HepG2 (cell line): Measurements from ENCODE around the gene ARL11. TPM values are rescaled to one million over a fixed set of nuclear protein-coding genes. Genes with fewer than 3 reads are reported as not detected.

Source experiments
- MLLT10 ChIP-seq: sonication (generic); formaldehyde crosslinking; IDR thresholded peaks from 2 replicates; pipeline ENCODE4 v1.4.0; 2020; ENCODE audit warnings: missing genetic modification reagents
- SOX13 ChIP-seq, 3 experiments: fragments of 450-650 bp in 1 of 3; sonication (generic) in 1 of 3; formaldehyde crosslinking in 1 of 3; IDR thresholded peaks in 2 of 3; conservative IDR thresholded peaks in 1 of 3; 2 replicates each; pipeline versions ENCODE4 v1.5.0 to v1.6.1; 2016 to 2020; ENCODE audit warnings: antibody characterized with exemption in 1 of 3, mild to moderate bottlenecking in 1 of 3, missing compliant biosample characterization in 1 of 3, missing genetic modification reagents in 1 of 3, moderate library complexity in 1 of 3
- TP53 ChIP-seq: sonication (generic); formaldehyde crosslinking; conservative IDR thresholded peaks from 2 replicates; pipeline ENCODE4 v1.4.0; 2020; ENCODE audit warnings: missing genetic modification reagents
- ZNF143 ChIP-seq: sonication (generic); formaldehyde crosslinking; IDR thresholded peaks from 2 replicates; pipeline ENCODE4 v1.4.0; 2020; ENCODE audit warnings: missing genetic modification reagents
- polyA plus RNA-seq, 8 experiments: library from polyadenylated mRNA; depleted of rRNA in 3 of 8; stranded (reverse) in 7 of 8; unstranded in 1 of 8; fragments of >200 nt; fragmentation: Illumina TruSeq in 4 of 8; extraction: Trizol in 4 of 8; gene quantifications; 2 replicates each; pipeline versions ENCODE4 v1.2.1 to v1.2.3, GENCODE V29; 2011 to 2016; ENCODE audit warnings: low read depth in 4 of 8, missing spikeins in 1 of 8, mixed read lengths in 1 of 8; ENCODE audit not compliant: insufficient read depth in 1 of 8
- total RNA-seq, 5 experiments: library from RNA; depleted of rRNA; stranded (reverse); fragments of >200 nt; fragmentation: Illumina TruSeq; extraction: Trizol; gene quantifications; 2 replicates each; pipeline ENCODE4 v1.2.3, GENCODE V29; 2016; ENCODE audit warnings: low read depth in 1 of 5
- TF ChIP-seq, protein P1 (sequence below): sonication (generic); formaldehyde crosslinking; IDR thresholded peaks from 2 replicates; pipeline ENCODE4 v1.4.0; 2020; ENCODE audit warnings: missing genetic modification reagents
- TF ChIP-seq, protein P2 (sequence below): sonication (generic); formaldehyde crosslinking; IDR thresholded peaks from 2 replicates; pipeline ENCODE4 v1.4.0; 2020; ENCODE audit warnings: missing genetic modification reagents
- TF ChIP-seq, protein P3 (sequence below): sonication (generic); formaldehyde crosslinking; IDR thresholded peaks from 2 replicates; pipeline ENCODE4 v1.4.0; 2020; ENCODE audit warnings: missing genetic modification reagents, borderline replicate concordance

ARL11 gene
- total and polyA plus RNA-seq, 2 of the 13 experiments (the other 11 are each of a cell fraction or from before 2014, with no cell fraction given) = 0.04 to 0.22 TPM

DNA sequence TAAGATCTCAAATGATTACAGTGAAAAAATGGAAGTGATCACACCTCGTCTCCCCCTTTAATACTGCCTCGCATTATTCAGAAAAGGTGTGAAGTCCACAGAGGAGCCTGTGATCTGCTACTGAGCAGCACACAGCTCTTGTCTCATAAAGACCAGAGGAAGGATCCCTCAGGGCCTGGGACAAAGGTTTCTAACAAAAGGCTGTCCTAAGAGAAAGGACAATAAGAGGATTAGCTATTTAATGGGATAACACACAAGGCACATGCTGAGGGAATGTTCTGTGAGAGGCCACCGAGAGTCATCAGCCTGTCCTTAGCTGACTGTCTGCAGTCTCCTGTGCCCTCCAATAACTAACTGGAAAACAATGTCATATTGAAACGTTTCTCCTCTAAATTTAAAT, 36.3 kb downstream of the ARL11 start (continued):
- TF ChIP-seq, protein P1, sequence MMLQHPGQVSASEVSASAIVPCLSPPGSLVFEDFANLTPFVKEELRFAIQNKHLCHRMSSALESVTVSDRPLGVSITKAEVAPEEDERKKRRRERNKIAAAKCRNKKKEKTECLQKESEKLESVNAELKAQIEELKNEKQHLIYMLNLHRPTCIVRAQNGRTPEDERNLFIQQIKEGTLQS (CRISPR knock-in tag) = no peak
- TF ChIP-seq, protein P2, sequence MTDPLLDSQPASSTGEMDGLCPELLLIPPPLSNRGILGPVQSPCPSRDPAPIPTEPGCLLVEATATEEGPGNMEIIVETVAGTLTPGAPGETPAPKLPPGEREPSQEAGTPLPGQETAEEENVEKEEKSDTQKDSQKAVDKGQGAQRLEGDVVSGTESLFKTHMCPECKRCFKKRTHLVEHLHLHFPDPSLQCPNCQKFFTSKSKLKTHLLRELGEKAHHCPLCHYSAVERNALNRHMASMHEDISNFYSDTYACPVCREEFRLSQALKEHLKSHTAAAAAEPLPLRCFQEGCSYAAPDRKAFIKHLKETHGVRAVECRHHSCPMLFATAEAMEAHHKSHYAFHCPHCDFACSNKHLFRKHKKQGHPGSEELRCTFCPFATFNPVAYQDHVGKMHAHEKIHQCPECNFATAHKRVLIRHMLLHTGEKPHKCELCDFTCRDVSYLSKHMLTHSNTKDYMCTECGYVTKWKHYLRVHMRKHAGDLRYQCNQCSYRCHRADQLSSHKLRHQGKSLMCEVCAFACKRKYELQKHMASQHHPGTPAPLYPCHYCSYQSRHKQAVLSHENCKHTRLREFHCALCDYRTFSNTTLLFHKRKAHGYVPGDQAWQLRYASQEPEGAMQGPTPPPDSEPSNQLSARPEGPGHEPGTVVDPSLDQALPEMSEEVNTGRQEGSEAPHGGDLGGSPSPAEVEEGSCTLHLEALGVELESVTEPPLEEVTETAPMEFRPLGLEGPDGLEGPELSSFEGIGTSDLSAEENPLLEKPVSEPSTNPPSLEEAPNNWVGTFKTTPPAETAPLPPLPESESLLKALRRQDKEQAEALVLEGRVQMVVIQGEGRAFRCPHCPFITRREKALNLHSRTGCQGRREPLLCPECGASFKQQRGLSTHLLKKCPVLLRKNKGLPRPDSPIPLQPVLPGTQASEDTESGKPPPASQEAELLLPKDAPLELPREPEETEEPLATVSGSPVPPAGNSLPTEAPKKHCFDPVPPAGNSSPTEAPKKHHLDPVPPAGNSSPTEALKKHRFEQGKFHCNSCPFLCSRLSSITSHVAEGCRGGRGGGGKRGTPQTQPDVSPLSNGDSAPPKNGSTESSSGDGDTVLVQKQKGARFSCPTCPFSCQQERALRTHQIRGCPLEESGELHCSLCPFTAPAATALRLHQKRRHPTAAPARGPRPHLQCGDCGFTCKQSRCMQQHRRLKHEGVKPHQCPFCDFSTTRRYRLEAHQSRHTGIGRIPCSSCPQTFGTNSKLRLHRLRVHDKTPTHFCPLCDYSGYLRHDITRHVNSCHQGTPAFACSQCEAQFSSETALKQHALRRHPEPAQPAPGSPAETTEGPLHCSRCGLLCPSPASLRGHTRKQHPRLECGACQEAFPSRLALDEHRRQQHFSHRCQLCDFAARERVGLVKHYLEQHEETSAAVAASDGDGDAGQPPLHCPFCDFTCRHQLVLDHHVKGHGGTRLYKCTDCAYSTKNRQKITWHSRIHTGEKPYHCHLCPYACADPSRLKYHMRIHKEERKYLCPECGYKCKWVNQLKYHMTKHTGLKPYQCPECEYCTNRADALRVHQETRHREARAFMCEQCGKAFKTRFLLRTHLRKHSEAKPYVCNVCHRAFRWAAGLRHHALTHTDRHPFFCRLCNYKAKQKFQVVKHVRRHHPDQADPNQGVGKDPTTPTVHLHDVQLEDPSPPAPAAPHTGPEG (CRISPR knock-in tag) = no peak
- TF ChIP-seq ZNF143 (CRISPR knock-in tag) (no peak), MLLT10 (CRISPR knock-in tag) (no peak), TP53 (CRISPR knock-in tag) (no peak), SOX13 (IDR thresholded peaks at IDR 0.05) (no peak), SOX13 (CRISPR knock-in tag; conservative IDR thresholded peaks at IDR 0.05 in 1 of 2, IDR thresholded peaks at IDR 0.05 in 1 of 2) (no peak)
- TF ChIP-seq, protein P3, sequence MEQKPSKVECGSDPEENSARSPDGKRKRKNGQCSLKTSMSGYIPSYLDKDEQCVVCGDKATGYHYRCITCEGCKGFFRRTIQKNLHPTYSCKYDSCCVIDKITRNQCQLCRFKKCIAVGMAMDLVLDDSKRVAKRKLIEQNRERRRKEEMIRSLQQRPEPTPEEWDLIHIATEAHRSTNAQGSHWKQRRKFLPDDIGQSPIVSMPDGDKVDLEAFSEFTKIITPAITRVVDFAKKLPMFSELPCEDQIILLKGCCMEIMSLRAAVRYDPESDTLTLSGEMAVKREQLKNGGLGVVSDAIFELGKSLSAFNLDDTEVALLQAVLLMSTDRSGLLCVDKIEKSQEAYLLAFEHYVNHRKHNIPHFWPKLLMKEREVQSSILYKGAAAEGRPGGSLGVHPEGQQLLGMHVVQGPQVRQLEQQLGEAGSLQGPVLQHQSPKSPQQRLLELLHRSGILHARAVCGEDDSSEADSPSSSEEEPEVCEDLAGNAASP (CRISPR knock-in tag) = no peak
